Activated CD8-positive, alpha-beta T cell treated with anti-CD3 and anti-CD28 coated beads for 36 hours (primary cell): ENCODE data around the gene NID2. TPM values are rescaled to one million over a fixed set of nuclear protein-coding genes. Genes with fewer than 3 reads are reported as not detected.

Experiments
- ATAC-seq: fragments of 200-7000 bp; cut with Tn5 transposase; one replicate; pipeline ENCODE4 v1.10.0; 2021; ENCODE audit warnings: mild to moderate bottlenecking, moderate library complexity
- CTCF ChIA-PET: fragments of 350-600 bp; sonication (Branson Sonifier 250); formaldehyde crosslinking; loops from one replicate; lab custom pipeline; 2021; ENCODE audit warnings: antibody characterized with exemption; lab: Charles Lee
- POLR2A ChIA-PET: fragments of 350-600 bp; sonication (Branson Sonifier 250); formaldehyde crosslinking; loops from one replicate; lab custom pipeline; 2021; ENCODE audit warnings: antibody characterized with exemption; lab: Charles Lee
- DNase-seq: peaks from one replicate; pipeline ENCODE4 v3.0.0-alpha.2; 2020
- H3K27ac Mint-ChIP-seq: one replicate; pipeline ENCODE4 v1.8.0; 2021; ENCODE audit warnings: mild to moderate bottlenecking, mixed read lengths
- H3K27me3 Mint-ChIP-seq: one replicate; pipeline ENCODE4 v1.8.0; 2021; ENCODE audit warnings: mixed read lengths
- H3K36me3 Mint-ChIP-seq: one replicate; pipeline ENCODE4 v1.8.0; 2021; ENCODE audit warnings: low read depth, mixed read lengths
- H3K4me1 Mint-ChIP-seq: one replicate; pipeline ENCODE4 v1.8.0; 2021; ENCODE audit warnings: low read depth, mixed read lengths
- H3K4me3 Mint-ChIP-seq: one replicate; pipeline ENCODE4 v1.8.0; 2021; ENCODE audit warnings: mild to moderate bottlenecking, moderate library complexity, mixed read lengths
- H3K9me3 Mint-ChIP-seq: one replicate; pipeline ENCODE4 v1.8.0; 2021; ENCODE audit warnings: mixed read lengths
- intact Hi-C: fragments of 100-400 bp; cut with micrococcal nuclease; formaldehyde crosslinking; loops from one replicate; pipeline ENCODE4 v1.10.0; 2022
- total RNA-seq, 2 experiments: library from RNA; stranded (reverse); gene quantifications; one replicate each; pipeline ENCODE4 v1.2.3, GENCODE V29; 2021
- TF ChIP-seq, protein P1 (sequence below): fragments of 200-600 bp; IDR thresholded peaks from one replicate; pipeline ENCODE4 v1.8.0; 2022; ENCODE audit warnings: antibody characterized with exemption, mild to moderate bottlenecking

NID2 gene
- total RNA-seq, 2 experiments from 2014 or later: 0.29 TPM; not detected in 1

GRCh38 chr14:52077256-52077979, 8.6 kb upstream of the NID2 start:
- H3K36me3 Mint-ChIP-seq: no peaks in the 10 kb centered on the region
- TF ChIP-seq, protein P1, sequence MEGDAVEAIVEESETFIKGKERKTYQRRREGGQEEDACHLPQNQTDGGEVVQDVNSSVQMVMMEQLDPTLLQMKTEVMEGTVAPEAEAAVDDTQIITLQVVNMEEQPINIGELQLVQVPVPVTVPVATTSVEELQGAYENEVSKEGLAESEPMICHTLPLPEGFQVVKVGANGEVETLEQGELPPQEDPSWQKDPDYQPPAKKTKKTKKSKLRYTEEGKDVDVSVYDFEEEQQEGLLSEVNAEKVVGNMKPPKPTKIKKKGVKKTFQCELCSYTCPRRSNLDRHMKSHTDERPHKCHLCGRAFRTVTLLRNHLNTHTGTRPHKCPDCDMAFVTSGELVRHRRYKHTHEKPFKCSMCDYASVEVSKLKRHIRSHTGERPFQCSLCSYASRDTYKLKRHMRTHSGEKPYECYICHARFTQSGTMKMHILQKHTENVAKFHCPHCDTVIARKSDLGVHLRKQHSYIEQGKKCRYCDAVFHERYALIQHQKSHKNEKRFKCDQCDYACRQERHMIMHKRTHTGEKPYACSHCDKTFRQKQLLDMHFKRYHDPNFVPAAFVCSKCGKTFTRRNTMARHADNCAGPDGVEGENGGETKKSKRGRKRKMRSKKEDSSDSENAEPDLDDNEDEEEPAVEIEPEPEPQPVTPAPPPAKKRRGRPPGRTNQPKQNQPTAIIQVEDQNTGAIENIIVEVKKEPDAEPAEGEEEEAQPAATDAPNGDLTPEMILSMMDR: no peak
- H3K27ac Mint-ChIP-seq: no peak overlapping the region
- H3K27me3 Mint-ChIP-seq: peaks cover 4% of the 10 kb centered on the region
- ChIA-PET CTCF (interaction anchor here (1.0 kb wide), 1 partner anchor 19 kb away, joined by 3 read pairs; no protein-coding TSS in a partner anchor), POLR2A (no interaction called here)
- intact Hi-C loops: no loop called here
- H3K4me3 Mint-ChIP-seq: no peak overlapping the region
- peaks cover 3% of the 10 kb centered on the region for H3K9me3 Mint-ChIP-seq
- DNase-seq (no peak), ATAC-seq (no peak)
- H3K4me1 Mint-ChIP-seq: peaks cover 4% of the 10 kb centered on the region

DNA sequence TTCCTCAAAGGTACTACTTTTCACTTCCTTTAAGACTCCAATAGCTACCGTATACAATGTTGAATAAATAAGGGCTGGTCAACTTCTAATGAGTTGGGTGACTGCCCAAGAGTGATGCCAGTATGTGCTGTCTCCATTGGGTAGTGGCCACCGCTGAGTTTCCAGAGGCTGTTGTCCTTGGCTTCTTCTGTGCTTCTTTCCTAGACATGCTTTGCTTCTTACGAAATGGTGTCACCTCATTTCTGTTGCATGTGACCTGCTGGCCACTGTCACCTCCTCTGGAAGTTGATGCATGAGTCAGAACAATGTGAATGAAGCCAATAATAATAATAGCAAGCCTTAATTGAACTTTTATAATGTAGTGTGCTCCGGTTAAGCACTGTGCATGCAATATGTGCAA, 7.5 kb upstream of the NID2 start:
- ChIA-PET CTCF (interaction anchor here (1.0 kb wide), 1 partner anchor 18 kb away, joined by 3 read pairs; no protein-coding TSS in a partner anchor), POLR2A (no interaction called here)

DNA sequence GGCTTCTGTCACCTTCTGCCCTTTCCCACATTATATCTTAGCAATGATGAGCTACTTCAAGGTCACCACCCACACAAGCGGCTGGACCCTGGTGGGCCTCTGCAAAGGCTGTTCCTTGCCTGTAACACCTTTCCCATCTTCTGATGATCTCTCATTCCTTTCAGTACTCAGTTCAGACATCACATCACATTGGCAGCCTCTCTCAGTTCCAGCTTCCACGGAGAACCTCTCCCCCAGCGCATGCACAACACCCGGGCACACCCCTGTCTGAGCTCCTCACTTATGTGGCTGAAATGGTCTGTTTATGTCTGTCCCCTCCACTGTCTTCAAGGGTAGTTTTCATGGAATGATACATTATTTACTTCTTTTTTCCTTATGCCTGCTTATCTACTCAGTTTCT, 6.5 kb upstream of the NID2 start:
- no peak overlapping the region for H3K4me3 Mint-ChIP-seq
- CTCF ChIA-PET: no interaction called here
- peaks cover 4% of the 10 kb centered on the region for H3K4me1 Mint-ChIP-seq
- H3K27me3 Mint-ChIP-seq: peaks cover 19% of the 10 kb centered on the region
- POLR2A ChIA-PET: no interaction called here
- H3K27ac Mint-ChIP-seq: no peak overlapping the region
- peaks cover 3% of the 10 kb centered on the region for H3K9me3 Mint-ChIP-seq
- no peaks in the 10 kb centered on the region for H3K36me3 Mint-ChIP-seq
- no peak for DNase-seq
- TF ChIP-seq, protein P1: no peak
- intact Hi-C loops: no loop called here
- no peak for ATAC-seq

More for the DNA sequence above, 7.5 kb upstream of the NID2 start:
- H3K27ac Mint-ChIP-seq: no peak overlapping the region
- DNase-seq (no peak), ATAC-seq (no peak)
- no peak overlapping the region for H3K4me3 Mint-ChIP-seq
- H3K36me3 Mint-ChIP-seq: no peaks in the 10 kb centered on the region
- peaks cover 13% of the 10 kb centered on the region for H3K27me3 Mint-ChIP-seq
- TF ChIP-seq, protein P1: no peak
- H3K4me1 Mint-ChIP-seq: peaks cover 4% of the 10 kb centered on the region
- peaks cover 3% of the 10 kb centered on the region for H3K9me3 Mint-ChIP-seq
- intact Hi-C loops: no loop called here

DNA sequence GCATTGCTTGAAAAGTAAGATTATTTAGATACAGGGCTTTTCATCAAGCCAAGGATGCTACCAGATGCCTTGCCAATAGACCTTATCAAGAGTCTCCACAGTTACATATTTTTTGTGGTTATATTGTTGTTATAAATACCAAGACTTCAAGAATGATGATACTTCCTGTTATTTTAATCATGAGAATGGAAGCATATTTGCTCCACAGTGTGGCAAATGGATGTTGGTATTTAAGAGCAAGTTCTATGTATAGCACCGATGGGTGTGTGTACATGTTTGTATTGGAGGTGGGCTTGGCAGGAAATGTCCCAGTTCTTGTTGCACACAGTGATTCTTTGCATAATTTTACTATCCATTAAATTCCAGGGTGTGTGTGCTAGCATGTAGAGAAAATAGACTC, 4.4 kb upstream of the NID2 start:
- Mint-ChIP-seq H3K4me1 (peaks cover 16% of the 10 kb centered on the region), H3K27ac (no peak overlapping the region), H3K9me3 (peaks cover 3% of the 10 kb centered on the region), H3K4me3 (no peak overlapping the region), H3K36me3 (no peaks in the 10 kb centered on the region), H3K27me3 (peaks cover 28% of the 10 kb centered on the region)
- intact Hi-C loops: no loop called here
- DNase-seq (no peak), ATAC-seq (no peak)
- CTCF ChIA-PET: no interaction called here
- TF ChIP-seq, protein P1: no peak
- POLR2A ChIA-PET: no interaction called here

GRCh38 chr14:52072266-52072780, 3.5 kb upstream of the NID2 start:
- intact Hi-C loops: no loop called here
- CTCF ChIA-PET: interaction anchor here (1.0 to 1.9 kb wide), 2 partner anchors 94 to 139 kb away, joined by 3 to 5 read pairs; no protein-coding TSS in a partner anchor
- POLR2A ChIA-PET: no interaction called here
- no peak overlapping the region for H3K4me3 Mint-ChIP-seq
- H3K9me3 Mint-ChIP-seq: peaks cover 3% of the 10 kb centered on the region
- H3K27me3 Mint-ChIP-seq: peaks cover 37% of the 10 kb centered on the region
- no peaks in the 10 kb centered on the region for H3K36me3 Mint-ChIP-seq
- H3K27ac Mint-ChIP-seq: no peak overlapping the region
- TF ChIP-seq, protein P1: no peak
- peaks cover 24% of the 10 kb centered on the region for H3K4me1 Mint-ChIP-seq
- DNase-seq (no peak), ATAC-seq (no peak)
